Kidney capillary endothelial cell (primary cell): Measurements from ENCODE around the gene BEST1.
A peak's percentile ranks its signal among the peaks of the same experiment; 100 is the strongest.

Source experiments
- DNase-seq: peaks from one replicate; pipeline ENCODE4 v3.0.0-alpha.2; 2018; ENCODE audit warnings: low spot score

Gene BEST1

DNA sequence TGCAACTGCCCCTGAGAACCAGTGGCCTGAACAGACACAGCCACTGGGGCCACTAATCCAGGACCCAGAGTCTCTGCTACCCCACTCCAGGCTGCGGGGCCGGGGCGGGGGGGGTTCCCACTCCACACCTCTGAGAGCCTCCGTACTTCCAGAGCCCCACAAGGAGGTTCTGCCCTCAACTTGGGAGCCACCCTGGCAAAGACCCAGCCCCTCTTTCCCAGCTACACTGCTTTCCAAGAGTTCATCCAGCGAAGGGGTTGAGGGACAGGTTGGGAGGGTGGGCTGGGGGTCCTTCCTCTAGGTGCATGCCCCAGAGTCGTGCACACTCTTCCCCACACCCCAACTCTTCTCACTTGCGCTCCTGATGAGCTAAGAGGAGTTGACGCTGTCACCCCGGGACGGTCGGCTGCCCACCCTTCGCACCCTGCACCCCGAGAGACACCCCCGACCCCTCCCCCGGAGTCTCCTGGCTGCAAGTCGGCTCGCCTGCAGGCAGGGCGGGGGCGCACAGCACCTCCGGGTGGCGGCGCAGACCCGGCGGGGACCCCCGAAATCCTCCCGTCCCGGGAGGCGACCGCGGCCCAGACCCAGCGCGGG, 33.3 kb upstream of the BEST1 start:
- no peak for DNase-seq

DNA sequence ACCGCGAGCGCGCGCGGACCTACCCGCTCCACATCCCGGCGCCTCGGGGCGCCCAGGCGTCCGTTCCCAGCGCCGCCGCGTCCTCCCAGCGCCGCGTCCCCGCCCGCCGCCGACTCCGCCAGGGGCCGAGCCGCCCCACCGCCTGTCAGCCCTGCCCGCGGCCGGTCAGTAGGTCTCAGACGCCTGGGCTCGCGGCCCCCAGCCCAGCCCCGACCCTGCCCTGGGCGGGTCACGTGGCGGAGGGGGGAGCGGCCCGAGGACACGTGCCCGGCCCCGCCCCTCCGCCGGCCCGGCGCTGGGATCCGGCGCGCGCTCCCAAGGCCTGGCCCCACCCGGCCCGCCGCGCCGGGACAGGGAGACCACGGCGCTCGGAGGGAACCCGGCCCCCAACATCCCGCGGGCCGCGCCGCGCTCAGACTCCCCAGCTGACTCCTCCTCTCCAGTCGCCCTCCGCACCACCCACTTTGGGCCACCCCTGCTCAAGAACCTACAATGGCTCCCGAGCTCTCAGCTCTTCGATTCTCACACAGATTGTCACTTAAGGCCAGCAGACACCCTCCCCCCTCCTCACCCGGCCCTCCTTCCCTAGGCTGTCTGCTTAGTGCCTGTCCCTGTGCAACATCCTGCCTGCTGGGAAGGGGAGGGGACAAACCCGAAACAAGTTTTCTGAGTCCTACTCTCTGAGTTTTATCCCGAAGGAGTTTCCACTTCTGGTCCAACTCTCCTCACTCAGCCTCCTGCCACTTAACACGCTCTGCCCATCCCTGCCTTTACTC, 32.6 kb upstream of the BEST1 start, which contains the start of gene RAB3IL1:
RAB3IL1 (minus strand) TSS at position 233 of the 776 bp plus-strand sequence; CDS start at position 34, 199 bp downstream.
- no peak for DNase-seq

GRCh38 chr11:61918251-61918937, 31.8 kb upstream of the BEST1 start:
- DNase-seq = no peak

DNA sequence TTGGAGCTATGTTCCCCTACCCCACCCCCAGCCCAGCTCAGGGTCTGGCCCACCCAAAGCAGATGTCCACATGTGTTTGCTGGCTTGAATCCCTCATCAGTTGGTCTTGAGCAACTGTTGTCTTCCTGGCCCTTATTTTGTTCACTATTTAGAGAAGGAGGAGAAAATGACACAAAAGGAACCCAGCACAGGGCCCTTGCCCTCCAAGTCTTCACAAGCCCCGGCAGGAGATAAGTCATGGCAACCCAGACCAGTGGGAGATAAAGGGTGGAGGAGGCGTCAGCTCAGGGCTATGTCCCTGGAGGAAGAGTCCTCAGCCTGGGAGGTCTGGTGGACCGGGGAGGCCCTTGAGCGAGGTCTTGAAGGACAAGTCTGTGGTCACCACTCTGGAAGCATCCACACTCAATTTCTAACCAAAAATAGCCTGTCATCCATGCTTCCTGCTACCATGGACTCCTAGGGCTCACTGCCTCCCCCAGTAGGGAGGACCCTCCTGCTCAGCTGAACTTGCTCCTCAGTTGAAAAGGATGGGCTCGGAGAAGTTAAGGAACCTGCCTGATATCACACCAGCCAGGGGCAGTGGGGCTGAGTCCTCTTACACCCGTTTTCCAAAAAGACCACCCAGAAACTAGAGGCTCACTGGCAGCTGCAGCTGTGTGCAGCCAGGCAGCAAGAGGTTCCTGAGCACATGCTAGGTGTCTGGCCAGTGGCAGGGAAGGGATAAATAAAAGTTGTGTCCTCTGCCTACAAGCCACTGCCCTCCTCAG, 31.0 kb upstream of the BEST1 start:
- DNase-seq = no peak

DNA sequence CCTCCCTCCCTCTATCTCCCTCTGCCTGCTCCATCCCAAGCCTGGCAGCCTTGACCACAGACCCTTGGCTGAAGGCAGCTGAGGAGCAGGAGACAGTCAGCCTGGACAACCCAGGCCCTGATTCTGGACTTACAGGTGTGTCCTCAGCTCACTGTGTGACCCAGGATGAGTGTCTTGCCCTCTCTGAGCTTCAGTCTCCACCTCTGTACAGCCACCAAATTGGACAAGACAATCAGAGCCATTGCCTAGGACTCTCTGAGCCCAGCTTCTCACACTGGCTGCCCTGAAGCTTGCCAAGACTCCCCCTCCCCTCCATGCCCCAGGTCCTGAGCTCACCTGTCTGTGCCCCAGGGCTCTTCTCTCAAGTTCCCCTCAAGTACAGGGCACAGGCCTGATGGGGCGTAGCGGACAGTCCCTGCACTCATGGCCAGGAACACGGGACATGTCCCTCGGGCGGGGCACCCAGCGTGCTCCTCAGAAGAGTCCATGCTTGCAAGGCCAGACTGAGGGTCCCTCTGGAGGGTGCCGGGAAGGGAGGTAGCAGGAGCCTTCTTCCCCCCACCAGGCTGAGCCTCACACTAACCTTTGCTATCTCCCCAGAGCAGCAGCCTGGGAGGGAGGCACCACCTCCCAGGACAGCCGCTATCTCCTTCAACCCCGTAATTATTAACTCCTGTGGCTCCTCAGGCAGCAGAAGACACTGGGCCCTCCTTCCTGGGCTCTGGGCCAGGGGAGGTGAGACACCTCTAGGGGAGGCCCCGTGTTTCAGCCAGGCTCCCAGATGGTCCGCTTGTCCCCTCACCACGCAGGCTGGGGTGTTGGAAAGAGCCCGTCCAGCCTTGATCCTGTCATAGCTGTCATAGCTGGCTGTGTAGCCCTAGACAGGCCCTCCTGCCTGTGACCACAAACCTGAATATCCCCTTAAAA, 30.2 kb upstream of the BEST1 start:
- DNase-seq = no peak

DNA sequence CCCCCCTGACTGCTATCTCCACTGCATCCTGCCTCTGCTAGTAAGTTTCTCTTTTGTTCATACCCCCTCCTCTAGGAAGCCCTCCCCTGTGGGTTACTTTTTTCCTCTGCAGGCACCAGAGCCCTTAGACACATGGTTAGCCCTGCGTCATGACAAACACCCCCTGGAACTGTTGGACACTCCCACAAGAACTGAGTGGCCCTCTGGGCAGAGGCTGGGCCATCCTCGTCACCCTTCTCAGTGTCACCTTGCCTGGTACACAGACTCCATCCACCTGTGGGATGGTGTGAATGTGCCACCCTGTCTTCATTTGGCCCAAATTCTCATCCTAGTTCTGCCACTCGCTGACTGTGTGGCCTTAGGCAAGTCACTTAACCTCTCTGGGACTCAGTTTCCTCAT, 28.7 kb upstream of the BEST1 start:
- no peak for DNase-seq

- DNase-seq = no peak
Observed at GRCh38 chr11:61922539-61922938, 27.6 kb upstream of the BEST1 start.

DNA sequence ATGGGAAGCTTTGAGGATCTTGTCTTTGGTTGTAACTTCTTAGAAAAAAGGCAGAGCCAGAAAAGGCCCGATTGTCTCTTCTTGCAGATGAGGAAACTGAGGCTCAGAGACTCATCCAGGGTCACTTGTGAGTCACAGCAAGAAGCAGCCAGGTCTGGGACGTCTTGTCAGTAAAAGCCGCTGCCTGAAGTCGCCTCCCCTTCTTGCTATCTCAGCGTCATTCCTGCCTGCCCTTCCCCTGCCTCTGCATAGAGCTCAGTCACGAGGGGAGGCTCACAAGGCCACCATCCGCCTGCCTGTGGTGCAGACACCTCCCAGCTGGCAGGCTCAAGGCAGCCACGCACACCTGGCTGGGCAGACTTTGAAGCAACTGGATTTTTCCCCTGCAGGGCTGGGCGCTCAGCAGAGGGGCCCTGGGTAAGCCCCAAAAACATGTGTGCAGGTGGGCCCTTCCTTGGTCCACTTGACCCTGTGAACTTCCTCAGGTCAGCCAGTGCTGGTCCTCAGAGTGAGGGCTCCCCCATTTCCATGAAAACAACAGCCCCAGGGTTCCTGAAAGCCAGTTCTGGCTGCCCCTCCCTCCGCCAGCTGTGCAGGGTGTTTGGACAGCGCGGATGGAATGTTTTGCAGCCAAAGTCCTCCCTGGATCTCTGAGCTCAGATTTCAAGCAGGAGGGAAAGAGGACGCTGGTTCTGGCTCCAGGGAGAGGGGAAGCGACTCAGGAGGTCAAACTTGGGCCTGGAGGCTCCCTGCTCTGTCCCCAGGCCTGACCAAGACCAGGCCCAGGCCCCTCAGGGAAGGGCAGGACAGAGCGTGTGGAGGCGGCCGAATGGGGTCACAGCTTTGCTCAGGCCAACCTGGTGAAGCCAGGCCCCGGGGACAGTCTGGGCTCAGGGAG, 26.7 kb upstream of the BEST1 start:
- no peak for DNase-seq

DNA sequence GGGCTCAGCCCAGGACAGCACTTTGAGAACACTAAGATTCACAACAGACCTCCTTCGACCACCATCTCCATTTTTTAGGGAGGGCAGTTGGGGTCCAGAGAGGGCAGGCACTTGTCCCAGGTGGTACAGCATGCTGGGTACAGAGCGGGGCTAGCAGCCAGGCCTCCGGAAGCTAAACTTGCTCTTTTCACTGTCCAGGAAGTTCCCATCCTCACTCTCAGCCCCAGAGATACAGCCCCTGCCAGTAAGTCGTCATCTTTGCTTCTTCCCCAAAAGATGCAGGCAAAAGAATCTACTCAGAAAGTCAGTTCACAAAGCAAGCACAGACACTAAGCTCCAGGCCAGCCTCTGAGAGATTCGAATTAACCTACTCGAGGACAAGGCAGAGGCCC, 26.1 kb upstream of the BEST1 start:
- no peak for DNase-seq

DNA sequence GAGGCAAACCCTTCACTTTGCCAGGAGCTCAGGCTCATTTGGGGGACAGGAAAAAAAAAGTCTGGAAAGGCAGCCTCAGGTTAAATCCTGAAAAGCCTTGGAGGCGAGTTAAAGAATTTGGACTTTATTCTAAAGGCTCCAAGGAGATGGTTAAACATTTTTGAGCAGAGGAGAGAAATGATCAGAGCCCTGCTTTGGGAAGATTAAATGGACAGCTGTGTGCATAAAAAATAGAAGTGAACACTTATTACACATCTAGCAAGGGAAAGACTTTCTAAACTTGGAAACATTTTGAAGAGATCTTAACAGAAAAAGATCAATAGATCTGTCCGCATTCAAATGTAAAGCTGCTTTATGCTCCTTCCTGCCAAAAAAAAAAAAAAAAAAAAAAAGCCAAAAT, 24.4 kb upstream of the BEST1 start:
- no peak for DNase-seq

DNA sequence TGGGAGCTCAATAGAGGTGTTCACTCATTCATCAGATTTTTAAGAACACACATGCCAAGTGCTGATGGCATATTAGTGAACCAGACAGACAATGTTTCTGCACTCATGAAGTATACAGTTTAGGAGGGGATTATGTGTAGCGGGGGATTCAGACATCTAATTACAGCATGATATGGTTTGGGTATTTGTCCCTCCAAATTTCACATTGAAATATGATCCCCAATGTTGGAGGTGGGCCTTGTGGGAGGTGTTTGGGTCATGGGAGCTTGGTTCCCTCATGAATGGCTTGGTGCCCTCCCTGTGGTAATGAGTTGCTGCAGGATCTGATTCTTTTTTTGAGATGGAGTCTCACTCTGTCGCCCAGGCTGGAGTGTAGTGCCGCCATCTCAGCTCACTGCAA, 23.9 kb upstream of the BEST1 start:
- DNase-seq = no peak

DNA sequence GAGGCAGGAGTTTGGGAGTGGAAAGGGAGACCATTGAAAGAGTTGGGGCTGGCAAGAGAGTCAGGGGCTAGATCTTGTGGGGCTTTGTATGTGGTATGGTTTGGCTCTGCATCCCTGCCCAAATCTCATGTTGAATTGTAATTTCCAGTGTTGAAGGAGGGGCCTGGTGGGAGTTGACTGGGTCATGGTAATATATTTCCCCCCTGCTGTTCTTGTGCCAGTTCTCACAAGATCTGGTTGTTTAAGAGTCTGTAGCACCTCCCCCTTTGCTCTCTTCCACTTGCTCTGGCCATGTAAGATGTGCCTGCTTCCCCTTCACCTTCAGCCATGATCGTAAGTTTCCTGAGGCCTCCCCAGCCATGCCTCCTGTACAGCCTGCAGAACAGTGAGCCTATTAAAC, 22.6 kb upstream of the BEST1 start:
- no peak for DNase-seq

DNA sequence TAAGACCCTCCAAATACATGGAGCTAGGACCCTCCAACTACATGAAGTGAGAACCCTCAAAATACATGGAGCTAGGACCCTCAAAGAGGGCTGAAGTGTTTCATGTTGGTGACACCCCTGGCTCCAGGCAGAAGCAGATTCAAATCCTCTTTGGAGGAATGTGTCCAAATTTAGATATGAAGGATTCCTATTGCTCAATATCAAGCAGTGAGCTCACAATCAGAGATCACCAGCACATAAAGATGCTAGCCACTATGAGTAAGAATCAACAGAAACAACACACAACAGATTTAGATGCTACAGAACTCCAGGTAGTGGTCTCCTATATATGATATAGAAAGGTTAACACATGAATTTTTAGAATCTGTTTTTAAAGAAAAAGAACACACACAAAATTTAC, 21.5 kb upstream of the BEST1 start:
- no peak for DNase-seq

GRCh38 chr11:61930933-61931332, 19.2 kb upstream of the BEST1 start:
- no peak for DNase-seq

DNA sequence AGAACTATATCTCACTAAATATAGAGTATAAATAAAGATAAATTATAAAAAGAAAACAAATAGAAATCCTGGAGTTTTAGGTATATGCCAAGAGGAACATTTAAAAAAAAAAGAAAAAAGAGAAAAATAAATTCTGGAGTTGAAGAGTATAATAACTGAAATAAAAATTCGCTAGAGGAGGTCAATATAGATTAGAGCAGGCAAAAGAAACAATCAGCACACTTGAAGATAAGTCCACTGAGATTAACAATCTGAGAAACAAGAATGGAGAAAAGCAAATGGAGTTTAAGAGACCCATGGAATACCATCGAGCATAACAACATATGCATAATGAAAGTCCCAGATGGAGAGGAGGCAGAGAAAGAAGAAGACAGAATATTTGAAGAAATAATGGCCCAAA, 14.3 kb upstream of the BEST1 start:
- no peak for DNase-seq

DNA sequence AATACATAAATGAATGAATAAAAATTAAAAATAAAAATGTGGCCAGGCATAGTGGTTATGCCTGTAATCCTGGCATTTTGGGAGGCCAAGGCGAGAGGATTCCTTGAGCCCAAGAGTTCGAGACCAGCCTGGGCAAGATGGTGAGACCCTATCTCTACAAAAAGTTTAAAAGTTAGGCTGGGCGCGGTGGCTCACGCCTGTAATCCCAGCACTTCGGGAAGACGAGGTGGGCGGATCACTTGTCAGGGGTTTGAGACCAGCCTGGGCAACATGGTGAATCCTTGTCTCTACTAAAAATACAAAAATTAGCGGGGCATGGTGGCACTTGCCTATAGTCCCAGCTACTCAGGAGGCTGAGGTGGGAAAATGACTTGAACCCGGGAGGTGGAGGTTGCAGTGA, 9.7 kb upstream of the BEST1 start:
- DNase-seq = no peak

DNA sequence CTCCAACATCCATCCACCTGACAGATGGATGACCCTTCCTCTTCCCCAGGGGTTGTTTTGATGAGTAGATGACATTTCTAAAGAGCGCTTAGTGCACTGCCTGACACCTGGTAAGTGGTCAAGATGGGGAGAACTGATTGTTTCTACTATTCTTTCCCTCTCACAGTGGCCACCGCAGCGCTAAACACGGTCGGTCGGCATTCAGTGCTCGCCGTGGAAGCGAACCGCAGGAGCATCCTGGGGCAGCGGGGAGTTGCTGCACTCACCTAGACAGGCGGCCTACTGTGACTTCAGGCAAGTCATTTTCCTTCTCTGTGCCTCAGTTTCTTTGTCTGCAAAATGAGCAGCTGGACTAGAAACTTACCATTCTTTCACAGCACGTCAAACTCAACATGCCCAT, 5.0 kb upstream of the BEST1 start:
- no peak for DNase-seq

DNA sequence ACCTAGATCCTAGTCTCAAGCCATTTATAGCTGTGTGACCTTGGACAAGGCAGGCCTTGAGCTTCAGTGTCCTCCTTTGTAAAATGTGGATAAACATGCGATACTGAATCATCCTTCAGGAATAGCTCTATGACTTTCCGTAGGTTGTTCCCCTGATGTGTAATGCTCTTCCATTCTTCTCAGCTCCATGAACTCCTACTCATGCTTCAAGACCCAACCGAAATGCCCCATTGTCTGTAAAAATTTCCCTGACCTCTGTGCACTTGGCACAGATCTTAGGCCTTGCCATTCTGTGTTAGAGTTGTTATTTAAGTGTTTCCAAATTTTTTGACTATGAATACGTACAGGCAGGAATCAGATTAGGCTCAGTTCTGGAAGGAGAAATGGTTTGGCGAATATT, 3.3 kb upstream of the BEST1 start:
- DNase-seq = no peak

DNA sequence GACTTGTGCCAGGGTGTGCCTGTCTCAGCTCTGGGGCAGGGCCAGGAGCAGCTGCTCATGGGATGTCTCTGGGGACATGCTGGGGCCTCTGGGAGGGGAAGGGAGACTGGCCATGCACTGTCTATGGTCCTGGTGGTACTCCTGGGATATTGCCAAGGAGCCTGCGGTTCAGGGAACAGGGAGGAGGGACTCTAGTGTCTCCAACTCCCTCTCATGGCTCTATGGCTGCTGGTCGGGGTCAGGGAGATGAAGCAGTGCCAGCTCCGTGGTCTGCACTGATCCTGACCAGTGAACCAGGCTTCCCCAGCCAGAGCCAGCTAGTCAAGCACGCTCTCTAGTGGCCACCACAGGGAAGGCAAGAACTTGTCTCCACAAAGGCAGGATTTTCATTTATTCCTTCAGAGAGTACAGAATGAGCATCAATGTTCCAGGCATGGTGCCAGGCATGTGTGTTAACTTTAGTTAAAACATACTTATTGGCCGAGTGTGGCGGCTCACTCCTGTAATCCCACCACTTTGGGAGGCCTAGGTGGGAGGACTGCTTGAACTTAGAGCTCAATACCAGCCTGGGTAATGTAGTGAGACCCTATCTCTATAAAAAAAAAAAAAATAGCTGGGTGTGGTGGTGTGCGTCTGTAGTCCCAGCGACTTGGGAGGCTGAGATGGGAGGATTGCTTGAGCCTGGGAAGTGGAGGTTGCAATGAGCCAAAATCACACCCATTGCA, 2.5 kb upstream of the BEST1 start:
- DNase-seq = peak; percentile 77

DNA sequence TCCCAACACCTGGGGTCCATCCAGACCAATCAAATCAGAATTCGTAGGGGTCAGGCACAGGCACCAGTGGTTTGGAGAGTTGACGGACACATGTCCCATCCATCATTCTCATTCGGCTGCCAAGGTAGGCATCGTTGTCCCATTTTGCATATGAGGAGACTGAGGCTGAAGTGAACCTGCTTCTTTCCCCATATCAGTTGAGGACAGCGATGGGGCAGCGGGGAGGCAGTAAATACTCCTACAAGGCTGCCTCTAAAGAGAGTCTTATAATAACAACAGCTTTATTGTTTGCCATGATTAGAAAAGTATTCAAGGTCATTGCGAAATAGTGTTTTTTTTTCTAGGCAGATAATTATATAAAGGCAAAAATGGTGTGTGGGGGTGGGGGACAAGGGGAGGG, 1.6 kb upstream of the BEST1 start:
- DNase-seq = no peak
